Urinary bladder (tissue), 4 donors: Measurements from ENCODE around the gene TMPRSS2. TPM values are rescaled to one million over a fixed set of nuclear protein-coding genes. Genes with fewer than 3 reads are reported as not detected.

Experiments
- DNase-seq: peaks from one replicate; pipeline ENCODE4 v3.0.0-alpha.2; 2015; ENCODE audit errors: extremely low spot score
- H3K27ac ChIP-seq: one replicate; pipeline ENCODE4 v1.5.1; 2013; ENCODE audit warnings: low read depth, mild to moderate bottlenecking, moderate library complexity
- H3K36me3 ChIP-seq: one replicate; pipeline ENCODE4 v1.6.1; 2013; ENCODE audit warnings: mild to moderate bottlenecking, moderate library complexity; ENCODE audit not compliant: insufficient read depth
- H3K4me1 ChIP-seq: one replicate; pipeline ENCODE4 v1.6.1; 2013; ENCODE audit warnings: mild to moderate bottlenecking, moderate library complexity; ENCODE audit not compliant: insufficient read depth
- H3K4me3 ChIP-seq: one replicate; pipeline ENCODE4 v1.5.1; 2013; ENCODE audit warnings: low read depth, low read length
- WGBS: extraction: QIAGEN DNeasy Blood & Tissue Kit; methylation state at CpG from one replicate; pipeline ENCODE4 v1.1.7; 2013; 5-methylcytosine and 5-hydroxymethylcytosine counted together
- polyA plus RNA-seq: library from polyadenylated mRNA; stranded (reverse); fragments of 200-250 nt; gene quantifications from one replicate; pipeline ENCODE4 v1.2.3, GENCODE V29; 2013
- total RNA-seq: library from RNA; depleted of rRNA; stranded (reverse); fragments of >200 nt; gene quantifications from one replicate; pipeline ENCODE4 v1.2.3, GENCODE V29; 2014
- donor health status: healthy with polysubstance abuse.
- donor health status: healthy.

Gene TMPRSS2
- total and polyA plus RNA-seq, 2 donors: 5.1 to 27.1 TPM

DNA sequence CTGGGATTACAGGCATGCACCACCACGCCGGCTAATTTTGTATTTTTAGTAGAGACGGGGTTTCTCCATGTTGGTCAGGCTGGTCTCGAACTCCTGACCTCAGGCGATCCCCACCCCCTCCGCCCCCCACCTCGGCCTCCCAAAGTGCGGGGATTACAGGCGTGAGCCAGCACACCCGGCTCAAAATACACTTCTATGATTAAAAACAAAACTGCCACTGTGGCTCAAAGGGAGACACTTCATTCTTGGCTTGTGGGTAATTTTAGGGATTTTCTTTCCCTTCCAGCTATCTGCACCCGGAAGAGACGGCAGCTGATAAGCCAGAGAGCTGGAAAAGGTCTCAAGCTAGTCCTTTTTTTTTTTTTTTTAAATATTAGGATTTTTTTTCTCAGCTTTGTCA, 24.5 kb downstream of the TMPRSS2 start:
- no peak overlapping the region for H3K4me3 ChIP-seq
- H3K4me1 ChIP-seq: no peaks in the 10 kb centered on the region
- no peak overlapping the region for H3K27ac ChIP-seq
- 52% methylated on average over 12 of the region's 12 CpGs for WGBS
- DNase-seq: no peak
- H3K36me3 ChIP-seq: no peaks in the 10 kb centered on the region

- 92% methylated on average over 6 of the region's 6 CpGs for WGBS
- Histone ChIP-seq H3K27ac (no peak overlapping the region), H3K4me1 (no peaks in the 10 kb centered on the region), H3K36me3 (no peaks in the 10 kb centered on the region), H3K4me3 (no peak overlapping the region)
- no peak for DNase-seq
These were observed 25.0 kb downstream of the TMPRSS2 start for GRCh38 chr21:41482980-41483379.

DNA sequence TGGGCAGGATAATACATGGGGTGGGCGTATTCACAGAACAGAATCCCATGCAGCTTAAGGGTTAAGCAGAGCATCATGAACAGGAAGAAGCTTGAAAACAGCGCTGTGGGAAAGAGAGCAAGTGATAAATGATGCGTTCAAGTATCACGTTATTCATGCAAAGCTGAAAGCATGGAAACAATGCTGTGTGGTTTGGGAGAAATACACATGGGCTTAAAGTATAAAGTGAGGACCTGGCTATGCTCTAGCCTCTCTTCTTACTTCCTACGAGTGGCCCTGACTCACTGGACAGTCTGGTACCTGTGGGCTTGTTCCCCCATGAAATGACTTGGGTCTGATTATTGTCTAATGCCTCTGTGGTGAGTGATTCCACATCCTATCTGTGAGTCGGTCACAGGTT, 25.7 kb downstream of the TMPRSS2 start:
- WGBS: 24% methylated on average over 6 of the region's 6 CpGs
- Histone ChIP-seq H3K4me1 (no peaks in the 10 kb centered on the region), H3K27ac (no peak overlapping the region), H3K36me3 (no peaks in the 10 kb centered on the region), H3K4me3 (no peak overlapping the region)
- no peak for DNase-seq

GRCh38 chr21:41481191-41481590, 26.8 kb downstream of the TMPRSS2 start:
- Histone ChIP-seq H3K27ac (no peak overlapping the region), H3K36me3 (no peaks in the 10 kb centered on the region), H3K4me1 (no peaks in the 10 kb centered on the region), H3K4me3 (no peak overlapping the region)
- no peak for DNase-seq
- 79% methylated on average over 8 of the region's 8 CpGs for WGBS

- no peak overlapping the region for H3K4me3 ChIP-seq
- DNase-seq: no peak
- WGBS: 85% methylated on average over 17 of the region's 17 CpGs
- no peaks in the 10 kb centered on the region for H3K36me3 ChIP-seq
- H3K27ac ChIP-seq: no peak overlapping the region
- H3K4me1 ChIP-seq: no peaks in the 10 kb centered on the region
These were observed 27.8 kb downstream of the TMPRSS2 start for GRCh38 chr21:41480086-41480690.

- DNase-seq: no peak
- no peak overlapping the region for H3K27ac ChIP-seq
- 68% methylated on average over 8 of the region's 8 CpGs for WGBS
- no peaks in the 10 kb centered on the region for H3K36me3 ChIP-seq
- no peaks in the 10 kb centered on the region for H3K4me1 ChIP-seq
- no peak overlapping the region for H3K4me3 ChIP-seq
These were observed 28.3 kb downstream of the TMPRSS2 start for GRCh38 chr21:41479686-41480085.

DNA sequence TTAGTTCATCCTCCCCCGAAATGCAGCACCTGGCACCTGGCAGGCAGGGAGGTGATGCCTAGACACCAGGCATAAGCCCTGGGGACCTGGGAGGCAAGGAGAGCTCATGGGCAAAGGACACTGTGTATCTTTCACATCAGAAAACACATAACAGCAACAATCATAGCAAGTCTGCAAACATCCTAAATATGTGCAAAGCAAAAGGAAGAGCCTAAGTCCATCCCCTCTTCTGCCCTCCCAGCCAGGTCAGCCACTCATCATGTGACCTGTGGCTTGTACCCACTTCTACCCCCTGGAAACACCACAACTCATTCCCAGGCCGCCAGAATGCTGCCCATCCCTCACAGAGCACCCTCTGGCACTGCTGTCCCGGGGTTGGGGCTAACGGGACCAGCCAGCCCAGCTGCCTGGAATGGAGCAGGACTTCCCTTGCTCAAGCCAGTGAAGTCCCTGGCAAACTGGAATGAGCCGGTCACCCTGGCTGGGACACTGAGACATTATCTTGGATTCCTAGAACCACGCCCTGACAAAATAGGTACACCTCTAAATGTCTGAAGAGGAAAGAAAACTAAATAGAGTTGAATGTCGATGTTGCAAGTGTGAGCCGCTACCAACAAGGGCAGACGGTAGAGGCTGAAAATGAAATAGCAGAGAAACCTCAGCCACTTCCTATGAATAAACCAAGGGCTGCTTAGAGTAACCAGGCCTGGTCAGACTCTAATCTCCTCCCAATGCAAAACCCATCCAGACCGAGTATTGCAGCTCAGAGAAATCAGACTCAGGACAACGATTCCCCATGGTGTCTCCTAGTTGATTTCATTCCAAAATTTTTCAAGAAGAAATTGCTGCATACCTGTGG, 29.4 kb downstream of the TMPRSS2 start:
- Histone ChIP-seq H3K36me3 (no peaks in the 10 kb centered on the region), H3K27ac (no peak overlapping the region), H3K4me1 (no peaks in the 10 kb centered on the region), H3K4me3 (no peak overlapping the region)
- WGBS: 73% methylated on average over 11 of the region's 11 CpGs
- no peak for DNase-seq

DNA sequence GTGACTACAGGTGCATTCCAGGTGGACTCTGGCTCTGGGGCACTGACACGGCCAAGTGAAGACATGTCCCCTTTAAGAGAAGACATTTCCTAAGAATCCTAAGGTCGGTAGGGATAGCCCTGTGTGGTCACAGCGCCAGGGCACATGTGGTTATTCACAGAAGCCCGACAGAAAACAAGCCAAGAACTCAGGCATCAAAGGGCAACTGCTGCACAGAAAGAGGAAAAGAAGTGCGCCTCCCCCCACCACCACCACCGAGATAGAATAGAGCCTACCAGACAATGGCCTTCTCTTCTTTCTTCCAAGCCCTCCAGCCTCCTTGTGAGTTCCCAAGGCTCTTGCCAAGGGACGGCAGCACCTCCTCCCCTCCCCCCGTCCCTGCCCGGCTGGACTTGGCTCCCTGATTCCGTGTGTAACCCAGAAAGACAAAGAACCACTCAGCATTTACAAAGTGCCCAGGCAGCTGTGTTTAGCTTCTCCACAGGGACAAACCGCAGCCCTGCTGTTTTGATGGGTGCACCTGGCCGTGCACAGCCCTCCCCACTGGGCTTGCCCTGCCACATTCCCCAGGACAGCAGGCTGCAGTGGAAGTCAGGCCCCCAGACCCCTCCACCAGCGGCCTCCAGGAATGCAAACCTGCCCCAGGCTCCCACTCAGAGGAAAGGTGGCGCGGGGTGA, 30.2 kb downstream of the TMPRSS2 start:
- H3K27ac ChIP-seq: no peak overlapping the region
- DNase-seq: no peak
- no peaks in the 10 kb centered on the region for H3K4me1 ChIP-seq
- no peaks in the 10 kb centered on the region for H3K36me3 ChIP-seq
- WGBS: 33% methylated on average over 15 of the region's 15 CpGs
- H3K4me3 ChIP-seq: no peak overlapping the region

- DNase-seq: no peak
- Histone ChIP-seq H3K4me3 (no peak overlapping the region), H3K27ac (no peak overlapping the region), H3K4me1 (no peaks in the 10 kb centered on the region), H3K36me3 (no peaks in the 10 kb centered on the region)
- 80% methylated on average over 15 of the region's 15 CpGs for WGBS
These were observed 32.1 kb downstream of the TMPRSS2 start for GRCh38 chr21:41475714-41476420.

GRCh38 chr21:41472753-41473548, 35.0 kb downstream of the TMPRSS2 start:
- no peak overlapping the region for H3K4me3 ChIP-seq
- H3K27ac ChIP-seq: no peak overlapping the region
- no peaks in the 10 kb centered on the region for H3K4me1 ChIP-seq
- DNase-seq: no peak
- H3K36me3 ChIP-seq: no peaks in the 10 kb centered on the region
- 84% methylated on average over 33 of the region's 33 CpGs for WGBS

GRCh38 chr21:41470054-41470453, 37.9 kb downstream of the TMPRSS2 start:
- DNase-seq: no peak
- no peaks in the 10 kb centered on the region for H3K36me3 ChIP-seq
- no peaks in the 10 kb centered on the region for H3K4me1 ChIP-seq
- no peak overlapping the region for H3K4me3 ChIP-seq
- WGBS: 55% methylated on average over 5 of the region's 5 CpGs
- no peak overlapping the region for H3K27ac ChIP-seq

DNA sequence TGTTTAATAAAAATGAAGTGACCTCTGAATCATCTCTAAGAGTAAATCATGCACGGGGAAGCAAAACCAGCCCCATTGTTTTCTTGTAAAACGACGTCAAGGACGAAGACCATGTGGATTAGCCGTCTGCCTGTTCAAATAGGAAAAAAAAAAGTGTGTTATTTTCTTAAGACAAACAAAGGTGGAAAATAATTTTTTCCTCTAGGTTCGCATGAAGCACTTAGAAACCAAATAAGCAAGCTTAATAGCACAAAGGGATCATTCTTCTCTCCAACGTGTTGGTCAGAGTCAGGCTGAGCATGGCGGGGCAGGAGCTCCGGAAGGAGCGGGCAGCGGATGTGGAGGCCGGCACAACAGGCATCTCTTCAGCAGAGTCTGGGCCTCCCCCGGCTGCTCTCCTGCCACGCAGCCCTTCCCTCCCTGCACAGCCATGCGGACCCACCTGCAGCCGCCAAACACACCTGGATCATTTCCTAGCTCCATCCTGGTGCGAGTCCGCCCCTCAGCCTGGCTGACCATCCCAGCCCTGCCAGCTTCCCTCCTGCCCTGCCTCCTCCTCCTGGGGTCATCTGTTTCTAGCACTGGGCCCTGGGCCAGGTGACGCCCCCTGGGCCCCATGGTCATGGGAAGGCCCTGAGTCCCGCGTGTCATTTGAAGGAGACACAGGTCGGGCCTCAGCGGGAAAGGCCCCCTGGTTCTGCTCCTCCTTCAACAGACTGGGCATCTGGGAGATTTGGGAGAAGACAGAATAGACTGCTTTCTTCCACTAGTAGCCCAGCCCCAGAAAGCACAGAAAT, 41.7 kb downstream of the TMPRSS2 start:
- no peak overlapping the region for H3K27ac ChIP-seq
- no peak for DNase-seq

More for the DNA sequence above, 41.7 kb downstream of the TMPRSS2 start:
- H3K36me3 ChIP-seq: no peaks in the 10 kb centered on the region
- H3K4me3 ChIP-seq: no peak overlapping the region
- H3K4me1 ChIP-seq: no peaks in the 10 kb centered on the region
- 81% methylated on average over 23 of the region's 23 CpGs for WGBS
